Endodermal cell (in vitro differentiated cells): ENCODE results near the gene ARHGAP32. TPM values are rescaled to one million over a fixed set of nuclear protein-coding genes. Genes with fewer than 3 reads are reported as not detected.

ENCODE experiments used
- DNase-seq: peaks from one replicate; pipeline ENCODE4 v3.0.0-alpha.2; 2017
- H3K27ac ChIP-seq: 2 replicates; pipeline ENCODE4 v1.5.1; 2013; ENCODE audit warnings: mild to moderate bottlenecking, low read depth, low read length, moderate library complexity
- H3K27me3 ChIP-seq: 2 replicates; pipeline ENCODE4 v1.6.1; 2013; ENCODE audit warnings: mild to moderate bottlenecking, low read length, moderate library complexity; ENCODE audit not compliant: insufficient read depth, control insufficient read depth, poor library complexity, severe bottlenecking
- H3K36me3 ChIP-seq: 2 replicates; pipeline ENCODE4 v1.7.0; 2013; ENCODE audit warnings: mild to moderate bottlenecking, low read length, moderate library complexity; ENCODE audit not compliant: control insufficient read depth, insufficient read depth
- H3K4me1 ChIP-seq: one replicate; pipeline ENCODE4 v1.7.0; 2013; ENCODE audit warnings: low read length; ENCODE audit not compliant: control insufficient read depth, insufficient read depth
- H3K4me3 ChIP-seq: 2 replicates; pipeline ENCODE4 v1.5.1; 2013; ENCODE audit warnings: mild to moderate bottlenecking, low read length, moderate library complexity
- H3K9ac ChIP-seq: 2 replicates; pipeline ENCODE4 v1.6.1; 2013; ENCODE audit warnings: mild to moderate bottlenecking, low read length, moderate library complexity; ENCODE audit not compliant: poor library complexity, severe bottlenecking; ENCODE audit errors: extremely low read depth
- H3K9me3 ChIP-seq: 2 replicates; pipeline ENCODE4 v1.6.1; 2013; ENCODE audit warnings: mild to moderate bottlenecking, low read length, moderate library complexity; ENCODE audit not compliant: control insufficient read depth
- H3K27ac Mint-ChIP-seq: 2 replicates; pipeline ENCODE4 v1.8.0; 2020; ENCODE audit warnings: mixed read lengths
- H3K27me3 Mint-ChIP-seq: 2 replicates; pipeline ENCODE4 v1.8.0; 2021; ENCODE audit warnings: mild to moderate bottlenecking, mixed read lengths; ENCODE audit not compliant: insufficient read depth
- H3K36me3 Mint-ChIP-seq: 2 replicates; pipeline ENCODE4 v1.8.0; 2020; ENCODE audit warnings: low read depth, mixed read lengths
- H3K4me1 Mint-ChIP-seq: 2 replicates; pipeline ENCODE4 v1.8.0; 2020; ENCODE audit warnings: mixed read lengths
- H3K4me3 Mint-ChIP-seq: 2 replicates; pipeline ENCODE4 v1.8.0; 2020; ENCODE audit warnings: mild to moderate bottlenecking, moderate library complexity, mixed read lengths
- H3K9me3 Mint-ChIP-seq: 2 replicates; pipeline ENCODE4 v1.8.0; 2020; ENCODE audit warnings: mild to moderate bottlenecking, mixed read lengths
- WGBS, 2 experiments: methylation state at CpG; one replicate each; pipeline versions ENCODE4 v1.1.5 to v1.1.7; 2013; ENCODE audit warnings: missing lambda C conversion rate in 2 of 2, mixed read lengths in 1 of 2; ENCODE audit not compliant: insufficient coverage in 1 of 2, insufficient read length in 1 of 2; 5-methylcytosine and 5-hydroxymethylcytosine counted together
- total RNA-seq, 2 donors: library from RNA; stranded (reverse); fragmentation: NEBNext Ultra II Directional in 1 of 2; extraction: Animal tissue kit (Norgen Biotek cat#: 25700) in 1 of 2; gene quantifications; 2 replicates in 1 of 2; 3 replicates in 1 of 2; pipeline ENCODE4 v1.2.1, GENCODE V29; 2021
- TF ChIP-seq, protein P1 (sequence below): fragments of 200-600 bp; sonication (generic); conservative IDR thresholded peaks from 2 replicates; pipeline ENCODE4 v1.5.0; 2021; ENCODE audit warnings: antibody characterized with exemption, mild to moderate bottlenecking

ARHGAP32 gene
- total RNA-seq, 2 donors from 2014 or later = 36.4 to 65.8 TPM

- Histone ChIP-seq H3K4me3 (no peak overlapping the region), H3K9ac (no peak overlapping the region), H3K9me3 (no peaks in the 10 kb centered on the region), H3K27me3 (no peaks in the 10 kb centered on the region), H3K27ac (no peak overlapping the region), H3K36me3 (peaks cover 64% of the 10 kb centered on the region), H3K4me1 (no peaks in the 10 kb centered on the region)
- DNase-seq = no peak
- Mint-ChIP-seq H3K9me3 (no peaks in the 10 kb centered on the region), H3K36me3 (peaks cover 50% of the 10 kb centered on the region), H3K27me3 (no peaks in the 10 kb centered on the region), H3K4me3 (no peak overlapping the region), H3K27ac (no peak overlapping the region), H3K4me1 (peaks cover 4% of the 10 kb centered on the region)
- TF ChIP-seq, protein P1, sequence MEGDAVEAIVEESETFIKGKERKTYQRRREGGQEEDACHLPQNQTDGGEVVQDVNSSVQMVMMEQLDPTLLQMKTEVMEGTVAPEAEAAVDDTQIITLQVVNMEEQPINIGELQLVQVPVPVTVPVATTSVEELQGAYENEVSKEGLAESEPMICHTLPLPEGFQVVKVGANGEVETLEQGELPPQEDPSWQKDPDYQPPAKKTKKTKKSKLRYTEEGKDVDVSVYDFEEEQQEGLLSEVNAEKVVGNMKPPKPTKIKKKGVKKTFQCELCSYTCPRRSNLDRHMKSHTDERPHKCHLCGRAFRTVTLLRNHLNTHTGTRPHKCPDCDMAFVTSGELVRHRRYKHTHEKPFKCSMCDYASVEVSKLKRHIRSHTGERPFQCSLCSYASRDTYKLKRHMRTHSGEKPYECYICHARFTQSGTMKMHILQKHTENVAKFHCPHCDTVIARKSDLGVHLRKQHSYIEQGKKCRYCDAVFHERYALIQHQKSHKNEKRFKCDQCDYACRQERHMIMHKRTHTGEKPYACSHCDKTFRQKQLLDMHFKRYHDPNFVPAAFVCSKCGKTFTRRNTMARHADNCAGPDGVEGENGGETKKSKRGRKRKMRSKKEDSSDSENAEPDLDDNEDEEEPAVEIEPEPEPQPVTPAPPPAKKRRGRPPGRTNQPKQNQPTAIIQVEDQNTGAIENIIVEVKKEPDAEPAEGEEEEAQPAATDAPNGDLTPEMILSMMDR = no peak
- WGBS, 2 experiments = 92 to 94% methylated on average over 8 to 13 of the region's 13 CpGs
These were observed 221.4 kb downstream of the ARHGAP32 start for GRCh38 chr11:128970598-128971190.

DNA sequence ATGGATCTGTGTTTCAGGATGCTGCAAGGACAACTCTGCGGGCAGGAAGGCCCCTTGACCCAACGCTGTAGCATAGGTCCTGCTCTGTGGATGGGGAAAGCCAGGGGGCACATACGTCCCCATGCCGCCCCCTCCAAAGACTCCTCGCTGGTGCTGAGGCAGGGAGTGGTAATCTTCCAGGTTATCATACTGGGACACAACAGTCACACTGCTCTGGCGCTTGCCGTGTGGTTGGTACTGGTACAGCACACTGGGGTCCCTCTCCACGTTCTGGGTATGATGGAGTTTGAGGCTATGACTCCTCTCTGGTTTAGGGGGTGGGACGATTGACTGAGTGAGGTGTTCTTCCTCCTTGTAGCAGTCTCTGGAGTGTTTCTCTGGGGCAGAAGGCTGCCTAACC lies 223.2 kb downstream of the ARHGAP32 start:
- Mint-ChIP-seq H3K9me3 (no peaks in the 10 kb centered on the region), H3K27ac (no peak overlapping the region), H3K36me3 (peaks cover 42% of the 10 kb centered on the region), H3K27me3 (no peaks in the 10 kb centered on the region), H3K4me3 (no peak overlapping the region), H3K4me1 (peaks cover 14% of the 10 kb centered on the region)
- WGBS, 2 experiments = 91 to 100% methylated on average over 2 to 9 of the region's 9 CpGs
- H3K4me3 ChIP-seq = no peak overlapping the region
- no peak overlapping the region for H3K27ac ChIP-seq
- no peaks in the 10 kb centered on the region for H3K9me3 ChIP-seq
- TF ChIP-seq, protein P1 = peak; percentile 29
- no peak for DNase-seq
- H3K27me3 ChIP-seq = no peaks in the 10 kb centered on the region
- no peaks in the 10 kb centered on the region for H3K4me1 ChIP-seq
- H3K36me3 ChIP-seq = peaks cover 51% of the 10 kb centered on the region
- H3K9ac ChIP-seq = no peak overlapping the region

DNA sequence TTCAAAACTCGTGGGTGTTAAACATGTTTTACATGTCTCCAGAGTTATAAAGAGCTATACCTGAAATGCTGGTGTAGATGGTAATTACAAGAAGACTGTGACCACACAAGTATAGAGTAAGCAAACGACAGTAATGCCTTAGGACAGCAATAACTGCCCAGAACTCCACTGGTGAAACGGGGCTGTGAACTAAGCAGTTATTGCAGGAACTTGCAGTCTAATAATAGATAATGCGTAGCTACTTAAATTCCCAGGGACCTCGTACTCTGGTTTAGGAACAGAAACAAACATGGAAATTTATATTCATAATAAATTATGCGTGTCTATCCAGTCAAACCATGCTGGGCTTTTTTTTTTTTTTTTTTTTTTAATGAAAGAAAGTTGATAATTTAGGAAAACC lies 224.5 kb downstream of the ARHGAP32 start:
- Mint-ChIP-seq H3K4me1 (peaks cover 16% of the 10 kb centered on the region), H3K9me3 (no peaks in the 10 kb centered on the region), H3K36me3 (peaks cover 29% of the 10 kb centered on the region), H3K4me3 (no peak overlapping the region), H3K27ac (no peak overlapping the region), H3K27me3 (no peaks in the 10 kb centered on the region)
- no peak overlapping the region for H3K4me3 ChIP-seq
- DNase-seq = no peak
- WGBS, 2 experiments = 94 to 96% methylated on average over 4 to 5 of the region's 6 CpGs
- H3K27me3 ChIP-seq = no peaks in the 10 kb centered on the region
- peaks cover 38% of the 10 kb centered on the region for H3K36me3 ChIP-seq
- H3K9me3 ChIP-seq = no peaks in the 10 kb centered on the region
- no peak overlapping the region for H3K27ac ChIP-seq
- TF ChIP-seq, protein P1 = no peak
- no peak overlapping the region for H3K9ac ChIP-seq
- no peaks in the 10 kb centered on the region for H3K4me1 ChIP-seq
